Endodermal cell (in vitro differentiated cells): ENCODE results near the gene WNT9B. TPM values are rescaled to one million over a fixed set of nuclear protein-coding genes. Genes with fewer than 3 reads are reported as not detected.

ENCODE experiments used
- DNase-seq: peaks from one replicate; pipeline ENCODE4 v3.0.0-alpha.2; 2017
- H3K27ac ChIP-seq: 2 replicates; pipeline ENCODE4 v1.5.1; 2013; ENCODE audit warnings: mild to moderate bottlenecking, low read depth, low read length, moderate library complexity
- H3K27me3 ChIP-seq: 2 replicates; pipeline ENCODE4 v1.6.1; 2013; ENCODE audit warnings: mild to moderate bottlenecking, low read length, moderate library complexity; ENCODE audit not compliant: insufficient read depth, control insufficient read depth, poor library complexity, severe bottlenecking
- H3K36me3 ChIP-seq: 2 replicates; pipeline ENCODE4 v1.7.0; 2013; ENCODE audit warnings: mild to moderate bottlenecking, low read length, moderate library complexity; ENCODE audit not compliant: control insufficient read depth, insufficient read depth
- H3K4me1 ChIP-seq: one replicate; pipeline ENCODE4 v1.7.0; 2013; ENCODE audit warnings: low read length; ENCODE audit not compliant: control insufficient read depth, insufficient read depth
- H3K4me3 ChIP-seq: 2 replicates; pipeline ENCODE4 v1.5.1; 2013; ENCODE audit warnings: mild to moderate bottlenecking, low read length, moderate library complexity
- H3K9ac ChIP-seq: 2 replicates; pipeline ENCODE4 v1.6.1; 2013; ENCODE audit warnings: mild to moderate bottlenecking, low read length, moderate library complexity; ENCODE audit not compliant: poor library complexity, severe bottlenecking; ENCODE audit errors: extremely low read depth
- H3K9me3 ChIP-seq: 2 replicates; pipeline ENCODE4 v1.6.1; 2013; ENCODE audit warnings: mild to moderate bottlenecking, low read length, moderate library complexity; ENCODE audit not compliant: control insufficient read depth
- H3K27ac Mint-ChIP-seq: 2 replicates; pipeline ENCODE4 v1.8.0; 2020; ENCODE audit warnings: mixed read lengths
- H3K27me3 Mint-ChIP-seq: 2 replicates; pipeline ENCODE4 v1.8.0; 2021; ENCODE audit warnings: mild to moderate bottlenecking, mixed read lengths; ENCODE audit not compliant: insufficient read depth
- H3K36me3 Mint-ChIP-seq: 2 replicates; pipeline ENCODE4 v1.8.0; 2020; ENCODE audit warnings: low read depth, mixed read lengths
- H3K4me1 Mint-ChIP-seq: 2 replicates; pipeline ENCODE4 v1.8.0; 2020; ENCODE audit warnings: mixed read lengths
- H3K4me3 Mint-ChIP-seq: 2 replicates; pipeline ENCODE4 v1.8.0; 2020; ENCODE audit warnings: mild to moderate bottlenecking, moderate library complexity, mixed read lengths
- H3K9me3 Mint-ChIP-seq: 2 replicates; pipeline ENCODE4 v1.8.0; 2020; ENCODE audit warnings: mild to moderate bottlenecking, mixed read lengths
- CTCF ChIP-seq: fragments of 200-600 bp; sonication (generic); conservative IDR thresholded peaks from 2 replicates; pipeline ENCODE4 v1.5.0; 2021; ENCODE audit warnings: antibody characterized with exemption, mild to moderate bottlenecking
- WGBS, 2 experiments: methylation state at CpG; one replicate each; pipeline versions ENCODE4 v1.1.5 to v1.1.7; 2013; ENCODE audit warnings: missing lambda C conversion rate in 2 of 2, mixed read lengths in 1 of 2; ENCODE audit not compliant: insufficient coverage in 1 of 2, insufficient read length in 1 of 2; 5-methylcytosine and 5-hydroxymethylcytosine counted together
- total RNA-seq, 2 donors: library from RNA; stranded (reverse); fragmentation: NEBNext Ultra II Directional in 1 of 2; extraction: Animal tissue kit (Norgen Biotek cat#: 25700) in 1 of 2; gene quantifications; 2 replicates in 1 of 2; 3 replicates in 1 of 2; pipeline ENCODE4 v1.2.1, GENCODE V29; 2021

Gene WNT9B
- total RNA-seq, 2 donors from 2014 or later = 0.33 TPM; not detected in 1

GRCh38 chr17:46894024-46894423, 42.6 kb downstream of the WNT9B start:
- H3K36me3 ChIP-seq = no peaks in the 10 kb centered on the region
- no peak overlapping the region for H3K4me3 ChIP-seq
- peaks cover 4% of the 10 kb centered on the region for H3K9me3 ChIP-seq
- TF ChIP-seq CTCF = no peak
- peaks cover 5% of the 10 kb centered on the region for H3K4me1 ChIP-seq
- H3K27me3 ChIP-seq = no peaks in the 10 kb centered on the region
- no peak overlapping the region for H3K9ac ChIP-seq
- Mint-ChIP-seq H3K36me3 (no peaks in the 10 kb centered on the region), H3K27ac (no peak overlapping the region), H3K9me3 (peaks cover 6% of the 10 kb centered on the region), H3K4me1 (peaks cover 10% of the 10 kb centered on the region), H3K4me3 (no peak overlapping the region), H3K27me3 (peaks cover 4% of the 10 kb centered on the region)
- H3K27ac ChIP-seq = no peak overlapping the region
- 92 to 95% methylated on average over 8 to 9 of the region's 9 CpGs for WGBS, 2 experiments
- no peak for DNase-seq

DNA sequence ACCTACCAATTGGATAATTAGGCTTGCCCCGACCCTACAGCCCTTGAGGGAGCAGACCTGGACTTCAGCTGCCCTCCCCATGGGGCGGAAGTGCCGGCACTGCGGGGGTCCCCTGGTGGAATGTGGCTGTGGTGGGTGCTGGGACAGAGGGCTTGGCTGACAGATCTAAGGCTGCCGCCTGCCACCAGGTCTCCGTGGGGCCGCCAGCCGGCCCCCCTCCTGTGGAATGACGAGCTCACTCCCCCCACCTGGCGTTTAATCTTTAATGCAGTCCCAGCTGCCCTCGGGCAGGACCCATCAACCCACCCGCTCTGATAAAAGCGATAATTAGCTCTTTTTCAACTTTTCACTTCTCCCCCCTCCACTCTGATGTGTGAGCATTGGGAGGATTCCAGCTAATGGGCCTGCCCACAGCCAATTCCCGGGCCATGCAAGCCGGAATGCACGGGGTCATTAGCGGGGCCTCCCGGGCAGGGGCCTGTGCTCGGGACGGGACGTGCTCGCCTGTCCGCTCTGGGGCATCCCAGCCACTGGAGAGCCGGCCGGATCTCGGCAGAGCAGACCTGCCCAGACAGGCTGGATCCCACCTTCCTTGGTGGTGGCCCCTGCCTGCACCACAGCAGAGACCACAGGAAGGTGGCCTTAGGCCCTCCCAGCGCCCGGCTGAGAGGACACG, 43.2 kb downstream of the WNT9B start:
- Histone ChIP-seq H3K4me1 (peaks cover 5% of the 10 kb centered on the region), H3K36me3 (no peaks in the 10 kb centered on the region), H3K27me3 (no peaks in the 10 kb centered on the region), H3K9me3 (peaks cover 4% of the 10 kb centered on the region), H3K9ac (no peak overlapping the region), H3K4me3 (no peak overlapping the region), H3K27ac (no peak overlapping the region)
- no peak overlapping the region for H3K4me3 Mint-ChIP-seq
- peak; percentile 89 for DNase-seq
- peaks cover 7% of the 10 kb centered on the region for H3K27me3 Mint-ChIP-seq
- H3K27ac Mint-ChIP-seq = no peak overlapping the region
- no peak for TF ChIP-seq CTCF
- 78 to 79% methylated on average over 11 to 28 of the region's 29 CpGs for WGBS, 2 experiments
- peaks cover 11% of the 10 kb centered on the region for H3K9me3 Mint-ChIP-seq
- H3K36me3 Mint-ChIP-seq = no peaks in the 10 kb centered on the region
- peaks cover 10% of the 10 kb centered on the region for H3K4me1 Mint-ChIP-seq

GRCh38 chr17:46895171-46895570, 43.8 kb downstream of the WNT9B start:
- H3K4me3 ChIP-seq = no peak overlapping the region
- no peak overlapping the region for H3K27ac ChIP-seq
- no peaks in the 10 kb centered on the region for H3K27me3 ChIP-seq
- no peak for TF ChIP-seq CTCF
- H3K36me3 ChIP-seq = no peaks in the 10 kb centered on the region
- peaks cover 5% of the 10 kb centered on the region for H3K4me1 ChIP-seq
- peaks cover 4% of the 10 kb centered on the region for H3K9me3 ChIP-seq
- DNase-seq = no peak
- peaks cover 11% of the 10 kb centered on the region for H3K9me3 Mint-ChIP-seq
- no peak overlapping the region for H3K9ac ChIP-seq
- H3K27ac Mint-ChIP-seq = no peak overlapping the region
- 88 to 97% methylated on average over 7 to 9 of the region's 9 CpGs for WGBS, 2 experiments
- no peak overlapping the region for H3K4me3 Mint-ChIP-seq
- H3K4me1 Mint-ChIP-seq = peaks cover 10% of the 10 kb centered on the region
- no peaks in the 10 kb centered on the region for H3K36me3 Mint-ChIP-seq
- H3K27me3 Mint-ChIP-seq = peaks cover 7% of the 10 kb centered on the region
